CD8-positive, alpha-beta memory T cell (primary cell): Measurements from ENCODE around the gene ITGA6. TPM values are rescaled to one million over a fixed set of nuclear protein-coding genes. Genes with fewer than 3 reads are reported as not detected.
A peak's percentile ranks its signal among the peaks of the same experiment; 100 is the strongest.

ENCODE experiments used
- CTCF ChIA-PET: fragments of 350-600 bp; sonication (Branson Sonifier 250); formaldehyde crosslinking; loops from one replicate; lab custom pipeline; 2021; ENCODE audit warnings: antibody characterized with exemption; lab: Charles Lee
- POLR2A ChIA-PET: fragments of 350-600 bp; sonication (Branson Sonifier 250); formaldehyde crosslinking; loops from one replicate; lab custom pipeline; 2021; ENCODE audit warnings: antibody characterized with exemption; lab: Charles Lee
- DNase-seq, 5 donors: peaks; one replicate each; pipeline versions ENCODE4 v3.0.0 to v3.0.0-alpha.2; 2020 to 2022; ENCODE audit warnings: mixed read lengths in 1 of 5
- H3K27ac ChIP-seq: one replicate; pipeline ENCODE4 v1.7.0; 2013; ENCODE audit warnings: low read depth, mild to moderate bottlenecking, low read length, moderate library complexity
- H3K27me3 ChIP-seq: 2 replicates; pipeline ENCODE4 v1.7.0; 2013; ENCODE audit warnings: low read length, mild to moderate bottlenecking; ENCODE audit not compliant: insufficient read depth, poor library complexity, severe bottlenecking
- H3K36me3 ChIP-seq: 2 replicates; pipeline ENCODE4 v1.7.0; 2013; ENCODE audit warnings: mild to moderate bottlenecking, low read length, moderate library complexity; ENCODE audit not compliant: insufficient read depth
- H3K4me1 ChIP-seq: 2 replicates; pipeline ENCODE4 v1.7.0; 2013; ENCODE audit warnings: mild to moderate bottlenecking, low read length, moderate library complexity; ENCODE audit not compliant: insufficient read depth
- H3K4me3 ChIP-seq: 2 replicates; pipeline ENCODE4 v1.7.0; 2013; ENCODE audit warnings: mild to moderate bottlenecking, low read length
- H3K9me3 ChIP-seq: 2 replicates; pipeline ENCODE4 v1.7.0; 2013; ENCODE audit warnings: mild to moderate bottlenecking, low read length
- H3K27ac Mint-ChIP-seq, 8 donors: one replicate each; pipeline ENCODE4 v1.8.0; 2020 to 2021; ENCODE audit warnings: mixed read lengths in 8 of 8, mild to moderate bottlenecking in 6 of 8, inconsistent platforms in 3 of 8, moderate library complexity in 3 of 8
- H3K27me3 Mint-ChIP-seq, 2 donors: one replicate each; pipeline ENCODE4 v1.8.0; 2020 to 2021; ENCODE audit warnings: mixed read lengths in 2 of 2, mild to moderate bottlenecking in 1 of 2, moderate library complexity in 1 of 2
- H3K36me3 Mint-ChIP-seq, 3 donors: one replicate each; pipeline ENCODE4 v1.8.0; 2020 to 2021; ENCODE audit warnings: mixed read lengths in 3 of 3, inconsistent platforms in 1 of 3, mild to moderate bottlenecking in 1 of 3
- H3K4me1 Mint-ChIP-seq, 3 donors: one replicate each; pipeline ENCODE4 v1.8.0; 2020 to 2021; ENCODE audit warnings: mixed read lengths in 3 of 3, inconsistent platforms in 1 of 3, mild to moderate bottlenecking in 1 of 3
- H3K4me3 Mint-ChIP-seq, 7 donors: one replicate each; pipeline ENCODE4 v1.8.0; 2020 to 2021; ENCODE audit warnings: mixed read lengths in 7 of 7, mild to moderate bottlenecking in 6 of 7, moderate library complexity in 4 of 7, inconsistent platforms in 2 of 7
- H3K9me3 Mint-ChIP-seq, 5 donors: one replicate each; pipeline ENCODE4 v1.8.0; 2020 to 2022; ENCODE audit warnings: mixed read lengths in 5 of 5, mild to moderate bottlenecking in 3 of 5, moderate library complexity in 2 of 5, inconsistent platforms in 1 of 5
- polyA plus RNA-seq: library from polyadenylated mRNA; unstranded; fragments of 300-500 nt; fragmentation: Illumina TruSeq; gene quantifications from one replicate; pipeline ENCODE4 v1.2.3, GENCODE V29; 2021
- total RNA-seq, 2 experiments: library from RNA; stranded (reverse); gene quantifications; one replicate each; pipeline ENCODE4 v1.2.3, GENCODE V29; 2021

The ITGA6 gene
- total RNA-seq: 1 to 10 TPM; 8.0 to 9.0 TPM
- 39.4 TPM for polyA plus RNA-seq

DNA sequence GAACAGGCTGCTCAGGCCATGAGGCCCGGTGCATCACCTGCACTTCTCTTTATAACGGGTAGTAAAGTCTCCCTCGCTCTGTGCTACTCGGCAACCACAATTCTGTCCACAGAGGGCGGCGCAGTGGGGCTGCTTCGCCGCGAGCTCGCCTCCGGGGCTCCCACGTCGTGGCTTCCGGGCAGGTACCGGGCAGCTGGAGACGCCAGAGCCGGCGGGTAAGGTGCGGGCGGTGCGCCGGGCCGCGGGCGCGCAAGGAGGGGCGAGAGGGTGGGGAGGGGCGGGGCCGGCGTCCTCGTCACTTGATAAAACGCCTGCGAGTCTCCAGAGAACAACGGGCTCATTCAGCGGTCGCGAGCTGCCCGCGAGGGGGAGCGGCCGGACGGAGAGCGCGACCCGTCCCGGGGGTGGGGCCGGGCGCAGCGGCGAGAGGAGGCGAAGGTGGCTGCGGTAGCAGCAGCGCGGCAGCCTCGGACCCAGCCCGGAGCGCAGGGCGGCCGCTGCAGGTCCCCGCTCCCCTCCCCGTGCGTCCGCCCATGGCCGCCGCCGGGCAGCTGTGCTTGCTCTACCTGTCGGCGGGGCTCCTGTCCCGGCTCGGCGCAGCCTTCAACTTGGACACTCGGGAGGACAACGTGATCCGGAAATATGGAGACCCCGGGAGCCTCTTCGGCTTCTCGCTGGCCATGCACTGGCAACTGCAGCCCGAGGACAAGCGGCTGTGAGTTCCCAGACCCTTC, at the start of gene ITGA6:
Gene ITGA6, plus strand, starts transcription at position 331 of the 734 bp plus-strand sequence.
- ChIA-PET POLR2A (interaction anchor here (0.6 to 4.7 kb wide), 5 partner anchors 14 to 127 kb away, joined by 4 to 52 read pairs (median 6); no protein-coding TSS in a partner anchor), CTCF (interaction anchor here (0.5 to 29.5 kb wide), 11 partner anchors 12 to 1930 kb away, joined by 3 to 582 read pairs (median 4); no protein-coding TSS in a partner anchor)
- Histone ChIP-seq H3K36me3 (no peaks in the 10 kb centered on the region), H3K4me3 (peak within 1 kb of the TSS; percentile 70), H3K9me3 (no peaks in the 10 kb centered on the region), H3K27me3 (no peaks in the 10 kb centered on the region), H3K4me1 (peaks cover 60% of the 10 kb centered on the region), H3K27ac (peak within 1 kb of the TSS; percentile 48)
- peaks cover 14 to 52% (median 19%) of the 10 kb centered on the region in 3 donors for H3K4me1 Mint-ChIP-seq
- H3K36me3 Mint-ChIP-seq: peaks cover 0 to 3% (median 0%) of the 10 kb centered on the region in 3 donors
- peaks cover 3 to 13% of the 10 kb centered on the region in 2 donors for H3K27me3 Mint-ChIP-seq
- H3K27ac Mint-ChIP-seq: peak within 1 kb of the TSS; percentile 79 to 93 (median 90)
- DNase-seq: peak; percentile 61 to 84 (median 75)
- peak within 1 kb of the TSS; percentile 88 to 96 (median 92) for H3K4me3 Mint-ChIP-seq
- no peaks in the 10 kb centered on the region for H3K9me3 Mint-ChIP-seq

DNA sequence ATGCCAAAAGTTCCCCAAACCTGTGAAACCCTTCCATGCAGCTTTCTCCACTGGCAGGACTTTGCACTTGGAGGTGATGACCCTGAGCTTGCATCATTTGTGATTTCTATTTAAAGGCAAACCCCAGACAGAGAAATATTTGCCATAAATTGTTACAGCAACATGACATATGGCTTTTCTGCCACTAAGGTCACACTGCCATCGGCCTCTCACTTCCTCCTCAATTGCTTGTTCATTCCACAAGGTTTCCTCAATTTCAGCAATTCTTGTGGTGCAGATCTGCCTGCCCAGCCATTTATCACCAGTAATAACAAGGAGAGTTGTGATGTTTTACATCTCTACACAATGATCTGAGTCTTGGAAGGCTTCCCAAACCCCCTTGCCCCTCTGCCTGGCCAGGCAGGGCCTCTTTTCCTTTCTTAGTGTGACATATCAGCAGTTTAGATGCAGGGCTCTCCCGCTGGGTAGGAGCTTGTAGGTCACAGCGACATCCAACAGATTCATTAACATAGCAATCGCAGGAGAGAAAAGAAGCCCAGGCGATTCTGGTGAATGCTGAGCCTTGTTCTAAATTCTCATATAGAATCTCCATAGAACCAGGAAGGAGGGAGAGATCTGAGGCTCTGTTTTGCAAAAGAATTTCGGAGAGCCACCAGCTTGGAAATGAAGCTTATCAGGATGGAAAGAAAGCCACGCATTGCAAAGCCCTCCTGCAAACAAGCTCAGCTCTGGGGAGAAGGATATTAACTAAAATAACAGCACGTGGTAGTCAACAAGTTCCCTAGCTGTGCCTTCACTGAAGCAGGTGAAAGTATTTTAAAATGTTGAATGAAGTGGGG, 46.7 kb upstream of the ITGA6 start:
- Mint-ChIP-seq H3K4me1 (no peaks in the 10 kb centered on the region), H3K4me3 (peak overlapping the region in 1 of 7 donors; percentile 27), H3K27me3 (peaks cover 5 to 24% of the 10 kb centered on the region in 2 donors), H3K27ac (no peak overlapping the region), H3K9me3 (peaks cover 0 to 6% (median 3%) of the 10 kb centered on the region in 5 donors), H3K36me3 (peaks cover 0 to 7% (median 5%) of the 10 kb centered on the region in 3 donors)
- H3K27ac ChIP-seq: no peak overlapping the region
- H3K9me3 ChIP-seq: no peaks in the 10 kb centered on the region
- no peaks in the 10 kb centered on the region for H3K27me3 ChIP-seq
- no peaks in the 10 kb centered on the region for H3K4me1 ChIP-seq
- ChIA-PET POLR2A (no interaction called here), CTCF (interaction anchor here (1.5 kb wide), 1 partner anchor 81 kb away, joined by 3 read pairs; no protein-coding TSS in a partner anchor)
- no peaks in the 10 kb centered on the region for H3K36me3 ChIP-seq
- H3K4me3 ChIP-seq: no peak overlapping the region
- no peak for DNase-seq

DNA sequence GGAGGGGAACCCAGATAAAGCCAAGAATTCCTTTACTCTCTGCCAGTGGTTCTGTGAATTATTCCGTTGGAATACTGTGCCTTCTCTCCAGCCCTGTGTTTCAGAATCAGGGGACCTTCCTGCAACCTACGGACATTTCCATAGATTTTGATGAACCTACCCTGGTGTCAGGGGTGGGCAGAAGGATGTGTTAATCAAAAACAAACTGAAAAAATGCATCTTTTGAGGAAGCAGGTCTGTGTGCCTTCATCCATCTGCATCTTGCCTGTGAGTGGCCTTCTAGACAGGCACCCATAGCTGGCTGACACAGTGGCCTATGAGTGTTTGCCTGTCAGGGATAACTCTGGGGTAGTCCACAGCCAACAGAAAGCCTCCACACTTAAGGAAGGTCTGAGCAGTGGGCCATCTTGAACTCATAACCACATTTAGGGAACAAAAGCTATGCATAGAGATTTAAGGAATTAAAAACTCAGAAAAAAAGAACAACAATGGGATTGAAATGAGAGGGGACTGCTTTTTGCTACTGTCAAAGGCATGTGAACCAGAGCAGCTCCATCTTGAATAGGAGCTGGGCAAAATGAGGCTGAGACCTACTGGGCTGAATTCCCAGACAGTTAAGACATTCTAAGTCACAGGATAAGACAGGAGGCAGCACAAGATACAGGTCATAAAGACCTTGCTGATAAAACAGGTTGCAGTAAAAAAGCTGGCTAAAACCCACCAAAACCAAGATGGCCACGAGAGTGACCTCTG, 45.9 kb upstream of the ITGA6 start:
- no peak overlapping the region for H3K27ac ChIP-seq
- CTCF ChIA-PET: interaction anchor here (1.5 kb wide), 1 partner anchor 80 kb away, joined by 3 read pairs; no protein-coding TSS in a partner anchor
- Mint-ChIP-seq H3K27me3 (peaks cover 5 to 18% of the 10 kb centered on the region in 2 donors), H3K4me1 (no peaks in the 10 kb centered on the region), H3K27ac (no peak overlapping the region), H3K9me3 (peaks cover 0 to 6% (median 3%) of the 10 kb centered on the region in 5 donors), H3K4me3 (no peak overlapping the region), H3K36me3 (peaks cover 0 to 7% (median 5%) of the 10 kb centered on the region in 3 donors)
- DNase-seq: no peak
- H3K4me1 ChIP-seq: no peaks in the 10 kb centered on the region
- no peaks in the 10 kb centered on the region for H3K27me3 ChIP-seq
- POLR2A ChIA-PET: no interaction called here
- H3K4me3 ChIP-seq: no peak overlapping the region
- no peaks in the 10 kb centered on the region for H3K36me3 ChIP-seq
- no peaks in the 10 kb centered on the region for H3K9me3 ChIP-seq

DNA sequence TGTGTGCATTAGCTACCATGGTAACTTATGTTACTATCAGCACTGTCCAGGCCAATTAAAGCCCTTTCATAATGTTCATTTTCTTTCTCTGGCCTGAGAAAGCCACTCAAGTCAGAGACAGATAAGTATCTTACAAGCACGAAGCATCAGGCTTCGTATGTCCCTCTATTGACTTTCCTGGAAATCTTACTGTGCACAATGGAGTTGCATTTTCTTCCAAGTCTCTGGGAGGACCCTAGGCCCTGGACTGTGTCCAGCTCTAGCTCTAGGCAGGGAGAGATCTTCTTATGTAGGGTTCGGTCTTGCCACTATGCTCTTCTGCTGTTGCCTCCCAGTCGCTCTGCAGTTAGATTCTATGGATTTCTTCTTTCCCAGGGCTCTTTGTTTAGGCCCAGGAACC, 40.0 kb upstream of the ITGA6 start:
- peaks cover 0 to 3% (median 0%) of the 10 kb centered on the region in 3 donors for H3K36me3 Mint-ChIP-seq
- ChIA-PET POLR2A (no interaction called here), CTCF (no interaction called here)

DNA sequence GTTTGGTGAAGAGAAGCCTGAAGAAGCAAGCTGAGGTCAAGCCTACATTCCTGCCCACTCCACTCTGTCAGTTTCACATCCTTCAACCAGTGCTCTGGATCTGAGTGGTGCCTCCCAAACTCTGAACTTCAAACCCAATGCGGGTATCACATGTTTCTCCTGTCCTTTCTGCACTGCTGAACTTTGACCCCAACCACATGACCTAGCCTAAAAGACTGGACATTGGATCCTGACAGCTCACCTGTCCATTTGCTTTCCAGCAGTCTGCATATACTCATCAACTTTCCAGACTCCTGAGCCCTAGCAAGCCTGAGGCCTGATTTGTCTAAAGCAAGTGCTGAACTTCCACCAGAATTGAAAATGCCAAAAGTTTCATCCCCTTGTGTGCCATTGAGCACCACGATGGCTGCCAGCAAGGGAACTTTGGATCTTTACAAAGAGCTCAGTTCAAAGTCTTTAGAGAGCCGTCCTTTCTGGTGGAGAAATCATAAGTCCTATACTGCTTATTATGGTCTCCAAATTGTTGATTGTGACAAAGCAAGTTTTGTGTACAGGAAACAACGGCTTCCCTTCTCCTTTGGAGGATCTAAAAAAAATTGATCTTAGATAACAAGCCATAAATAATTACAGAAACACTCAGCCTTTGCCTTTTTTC, 37.6 kb upstream of the ITGA6 start:
- no peak for DNase-seq
- H3K27ac Mint-ChIP-seq: peak overlapping the region in 1 of 8 donors; percentile 24
- peaks cover 1 to 11% of the 10 kb centered on the region in 2 donors for H3K27me3 Mint-ChIP-seq
- no peak overlapping the region for H3K27ac ChIP-seq
- H3K36me3 Mint-ChIP-seq: no peaks in the 10 kb centered on the region
- H3K4me3 ChIP-seq: no peak overlapping the region
- peaks cover 0 to 3% (median 0%) of the 10 kb centered on the region in 3 donors for H3K4me1 Mint-ChIP-seq
- ChIA-PET POLR2A (no interaction called here), CTCF (interaction anchor here (0.9 kb wide), 1 partner anchor 72 kb away, joined by 4 read pairs; no protein-coding TSS in a partner anchor)
- H3K4me3 Mint-ChIP-seq: no peak overlapping the region
- H3K4me1 ChIP-seq: no peaks in the 10 kb centered on the region
- no peaks in the 10 kb centered on the region for H3K9me3 Mint-ChIP-seq
- H3K36me3 ChIP-seq: no peaks in the 10 kb centered on the region
- no peaks in the 10 kb centered on the region for H3K27me3 ChIP-seq
- H3K9me3 ChIP-seq: no peaks in the 10 kb centered on the region

More for the DNA sequence above, 40.0 kb upstream of the ITGA6 start:
- H3K4me3 Mint-ChIP-seq: no peak overlapping the region
- H3K9me3 Mint-ChIP-seq: no peaks in the 10 kb centered on the region
- no peak overlapping the region for H3K27ac Mint-ChIP-seq
- DNase-seq: no peak
- Histone ChIP-seq H3K4me3 (no peak overlapping the region), H3K9me3 (no peaks in the 10 kb centered on the region), H3K36me3 (no peaks in the 10 kb centered on the region), H3K27ac (no peak overlapping the region), H3K27me3 (no peaks in the 10 kb centered on the region), H3K4me1 (no peaks in the 10 kb centered on the region)
- H3K4me1 Mint-ChIP-seq: peaks cover 0 to 3% (median 0%) of the 10 kb centered on the region in 3 donors
- peaks cover 0 to 14% of the 10 kb centered on the region in 2 donors for H3K27me3 Mint-ChIP-seq

DNA sequence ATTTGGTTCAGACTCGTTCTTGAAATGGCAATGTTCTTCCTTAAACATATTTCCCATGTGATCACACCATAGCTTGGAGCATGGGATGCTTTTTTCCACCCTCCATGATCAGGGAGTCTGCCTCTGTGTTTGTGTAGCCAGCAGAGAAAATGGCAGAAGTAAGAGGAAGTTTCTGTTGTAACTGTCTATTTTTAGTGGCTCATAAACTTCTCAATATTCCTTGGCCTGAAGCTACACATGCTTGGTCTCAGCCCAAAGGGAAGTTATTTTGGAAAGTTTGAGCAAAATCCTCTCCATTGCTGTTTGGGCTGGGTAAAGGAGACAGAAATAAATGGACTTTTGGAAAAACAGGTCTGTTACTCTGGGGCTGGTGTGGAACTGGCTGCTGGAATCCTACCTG, 33.4 kb upstream of the ITGA6 start:
- Histone ChIP-seq H3K27me3 (no peaks in the 10 kb centered on the region), H3K9me3 (no peaks in the 10 kb centered on the region), H3K4me3 (no peak overlapping the region), H3K36me3 (no peaks in the 10 kb centered on the region), H3K27ac (no peak overlapping the region), H3K4me1 (no peaks in the 10 kb centered on the region)
- no peak for DNase-seq
- Mint-ChIP-seq H3K9me3 (no peaks in the 10 kb centered on the region), H3K4me1 (peaks cover 4 to 9% (median 5%) of the 10 kb centered on the region in 3 donors), H3K4me3 (no peak overlapping the region), H3K36me3 (no peaks in the 10 kb centered on the region), H3K27ac (no peak overlapping the region), H3K27me3 (peaks cover 3 to 5% of the 10 kb centered on the region in 2 donors)
- ChIA-PET CTCF (no interaction called here), POLR2A (no interaction called here)

DNA sequence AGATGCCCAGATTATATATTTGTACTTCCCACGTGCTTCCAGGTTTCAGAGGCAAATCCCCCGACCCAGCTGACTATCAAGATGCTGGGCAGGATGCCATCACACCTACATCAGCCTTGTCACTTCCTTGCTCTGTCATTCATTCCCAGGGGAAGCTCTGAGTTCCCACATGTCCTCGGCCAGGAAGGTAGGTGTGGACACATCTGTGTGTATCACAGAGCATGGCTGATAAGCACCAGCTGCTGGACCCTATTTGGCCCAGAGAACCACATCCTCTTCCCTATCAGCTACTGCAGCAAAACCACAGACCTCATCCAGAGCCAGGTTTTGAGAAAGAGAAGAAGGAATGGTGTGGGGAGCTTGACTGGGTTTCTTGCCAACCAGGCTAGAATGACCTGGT, 31.9 kb upstream of the ITGA6 start:
- Histone ChIP-seq H3K9me3 (no peaks in the 10 kb centered on the region), H3K4me1 (no peaks in the 10 kb centered on the region), H3K4me3 (no peak overlapping the region), H3K27ac (no peak overlapping the region), H3K36me3 (no peaks in the 10 kb centered on the region), H3K27me3 (no peaks in the 10 kb centered on the region)
- H3K36me3 Mint-ChIP-seq: no peaks in the 10 kb centered on the region
- no peak for DNase-seq
- POLR2A ChIA-PET: no interaction called here
- peaks cover 3 to 5% of the 10 kb centered on the region in 2 donors for H3K27me3 Mint-ChIP-seq
- H3K9me3 Mint-ChIP-seq: no peaks in the 10 kb centered on the region
- H3K4me1 Mint-ChIP-seq: peaks cover 4 to 5% (median 5%) of the 10 kb centered on the region in 3 donors
- H3K4me3 Mint-ChIP-seq: no peak overlapping the region
- H3K27ac Mint-ChIP-seq: no peak overlapping the region
- CTCF ChIA-PET: no interaction called here
